ENCODE data around the gene ENTPD1.

Gene ENTPD1

DNA sequence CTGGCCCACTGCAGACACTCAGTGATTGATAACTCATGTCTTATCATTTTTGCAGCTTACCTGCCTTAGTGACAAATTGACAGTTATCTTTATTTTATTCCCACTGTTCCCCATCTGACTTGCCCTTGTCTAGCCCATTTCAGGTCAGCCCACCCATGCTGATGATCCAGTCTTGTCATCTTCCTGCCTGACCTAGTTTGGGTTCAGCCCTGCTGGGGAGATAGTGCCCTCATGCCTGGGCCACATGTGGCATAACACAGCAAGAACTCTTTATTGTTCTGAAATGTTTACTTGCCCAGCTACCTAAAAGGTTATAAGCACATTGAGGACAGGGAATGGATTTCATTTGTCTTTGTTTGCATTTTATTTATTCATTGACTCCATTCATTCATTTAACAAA lies 75.6 kb downstream of the ENTPD1 start:
- H3K4me2 ChIP-seq (ENCODE audit: low read length, poor library complexity, severe bottlenecking), result no peak overlapping the region
- no peak overlapping the region for H2BK15ac ChIP-seq (ENCODE audit: low read depth, poor library complexity, severe bottlenecking)
- no peak overlapping the region for H2AFZ ChIP-seq (ENCODE audit: low read depth, low read length)
- no peak overlapping the region for H3K23ac ChIP-seq (ENCODE audit: low read length in 2 of 2)
- no peak overlapping the region for H4K91ac ChIP-seq (ENCODE audit: low read length)
- no peak for DNase-seq
- H3K9me3 ChIP-seq (ENCODE audit: control insufficient read depth, low read length), result no peaks in the 10 kb centered on the region
- H3K4me1 ChIP-seq (ENCODE audit: control insufficient read depth, insufficient read depth, low read depth, low read length), result no peaks in the 10 kb centered on the region
- H3K9ac ChIP-seq (ENCODE audit: low read length), result no peak overlapping the region
- H3K4me3 ChIP-seq (ENCODE audit: insufficient read depth in 1 of 2, low read depth in 1 of 2, low read length in 2 of 2), result no peak overlapping the region
- peak overlapping the region; percentile 50 to 72 for H2BK12ac ChIP-seq (ENCODE audit: low read length in 2 of 2)
- H2BK120ac ChIP-seq (ENCODE audit: low read depth, low read length), result no peak overlapping the region
- no peak overlapping the region for H2BK5ac ChIP-seq (ENCODE audit: low read depth, low read length, poor library complexity, severe bottlenecking)
- H3K14ac ChIP-seq (ENCODE audit: low read length in 2 of 2), result no peak overlapping the region
- H2AK5ac ChIP-seq (ENCODE audit: low read length, severe bottlenecking), result no peak overlapping the region
- H3K18ac ChIP-seq (ENCODE audit: low read depth in 1 of 2, low read length in 2 of 2), result no peak overlapping the region
- H3K36me3 ChIP-seq (ENCODE audit: control insufficient read depth in 1 of 2, insufficient read depth in 2 of 2, low read depth in 1 of 2, low read length in 2 of 2), result no peaks in the 10 kb centered on the region
- no peak overlapping the region for H3K27ac ChIP-seq (ENCODE audit: low read length, poor library complexity, severe bottlenecking)
- no peaks in the 10 kb centered on the region for H3K79me1 ChIP-seq (replicated peaks; ENCODE audit: low read length, poor library complexity, severe bottlenecking)
- H4K8ac ChIP-seq (ENCODE audit: low read length), result peak overlapping the region; percentile 73
- no peak overlapping the region for H3K4ac ChIP-seq (ENCODE audit: low read depth in 1 of 2, low read length in 2 of 2)
- H3K27me3 ChIP-seq (ENCODE audit: control insufficient read depth in 1 of 2, insufficient read depth in 1 of 2, low read length in 2 of 2), result no peaks in the 10 kb centered on the region

DNA sequence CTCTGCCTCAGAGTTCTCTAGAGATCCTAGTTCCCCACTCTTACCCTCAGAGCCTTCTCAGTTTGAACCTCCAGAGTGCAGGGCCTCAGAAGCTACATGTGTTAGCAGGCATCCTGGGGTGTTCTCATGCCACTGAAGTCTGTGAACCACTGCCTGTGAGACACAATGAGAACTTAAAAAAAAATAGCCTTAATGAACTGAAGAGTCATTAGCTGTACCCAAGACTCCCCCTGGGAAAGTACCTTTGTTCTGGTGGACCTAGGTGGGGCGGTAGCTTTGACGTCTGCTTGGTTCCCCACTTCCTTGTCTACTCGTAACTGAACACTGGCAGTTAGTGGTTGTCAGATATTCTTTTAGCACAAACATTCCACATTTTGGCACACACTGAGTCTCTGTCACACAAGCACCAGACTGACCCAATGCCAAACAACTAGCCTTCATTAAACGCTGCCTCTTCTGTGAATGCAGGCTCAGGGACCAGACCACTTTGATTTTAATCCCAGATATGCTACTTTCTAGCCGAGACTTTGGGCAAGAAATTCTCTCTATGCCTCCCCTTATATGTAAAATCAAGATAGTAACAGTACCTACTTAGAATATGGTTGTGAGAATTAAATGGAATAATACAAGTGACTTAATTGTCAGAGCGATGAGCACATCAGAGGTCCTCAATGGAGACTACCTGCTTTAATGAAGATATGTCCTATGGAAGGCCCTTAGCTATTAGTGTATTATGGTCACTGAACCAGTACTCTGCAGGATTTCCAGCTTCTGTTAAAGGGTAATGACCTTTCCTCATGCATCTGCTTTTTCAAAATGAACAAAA lies 76.5 kb downstream of the ENTPD1 start:
- H3K18ac ChIP-seq (ENCODE audit: low read depth in 1 of 2, low read length in 2 of 2), result peak overlapping the region; percentile 69 to 92
- peak overlapping the region; percentile 27 for H4K8ac ChIP-seq (ENCODE audit: low read length)
- no peak overlapping the region for H2AFZ ChIP-seq (ENCODE audit: low read depth, low read length)
- no peak overlapping the region for H2AK5ac ChIP-seq (ENCODE audit: low read length, severe bottlenecking)
- H2BK5ac ChIP-seq (ENCODE audit: low read depth, low read length, poor library complexity, severe bottlenecking), result no peak overlapping the region
- no peak for DNase-seq
- H3K14ac ChIP-seq (ENCODE audit: low read length in 2 of 2), result no peak overlapping the region
- no peaks in the 10 kb centered on the region for H3K27me3 ChIP-seq (ENCODE audit: control insufficient read depth in 1 of 2, insufficient read depth in 1 of 2, low read length in 2 of 2)
- no peaks in the 10 kb centered on the region for H3K36me3 ChIP-seq (ENCODE audit: control insufficient read depth in 1 of 2, insufficient read depth in 2 of 2, low read depth in 1 of 2, low read length in 2 of 2)
- peak overlapping the region; percentile 73 for H2BK15ac ChIP-seq (ENCODE audit: low read depth, poor library complexity, severe bottlenecking)
- whole genome bisulfite sequencing, result 80% methylated on average over 5 of the region's 6 CpGs
- H3K4me2 ChIP-seq (ENCODE audit: low read length, poor library complexity, severe bottlenecking), result no peak overlapping the region
- H3K4me1 ChIP-seq (ENCODE audit: control insufficient read depth, insufficient read depth, low read depth, low read length), result no peaks in the 10 kb centered on the region
- H3K27ac ChIP-seq (ENCODE audit: low read length, poor library complexity, severe bottlenecking), result no peak overlapping the region
- H3K4me3 ChIP-seq (ENCODE audit: insufficient read depth in 1 of 2, low read depth in 1 of 2, low read length in 2 of 2), result no peak overlapping the region
- no peak overlapping the region for H3K9ac ChIP-seq (ENCODE audit: low read length)
- H2BK120ac ChIP-seq (ENCODE audit: low read depth, low read length), result peak overlapping the region; percentile 77
- peak overlapping the region; percentile 38 to 93 for H2BK12ac ChIP-seq (ENCODE audit: low read length in 2 of 2)
- no peaks in the 10 kb centered on the region for H3K9me3 ChIP-seq (ENCODE audit: control insufficient read depth, low read length)
- H3K4ac ChIP-seq (ENCODE audit: low read depth in 1 of 2, low read length in 2 of 2), result peak overlapping the region; percentile 35 to 83
- H3K79me1 ChIP-seq (replicated peaks; ENCODE audit: low read length, poor library complexity, severe bottlenecking), result no peaks in the 10 kb centered on the region
- no peak overlapping the region for H3K23ac ChIP-seq (ENCODE audit: low read length in 2 of 2)
- peak overlapping the region; percentile 72 for H4K91ac ChIP-seq (ENCODE audit: low read length)

DNA sequence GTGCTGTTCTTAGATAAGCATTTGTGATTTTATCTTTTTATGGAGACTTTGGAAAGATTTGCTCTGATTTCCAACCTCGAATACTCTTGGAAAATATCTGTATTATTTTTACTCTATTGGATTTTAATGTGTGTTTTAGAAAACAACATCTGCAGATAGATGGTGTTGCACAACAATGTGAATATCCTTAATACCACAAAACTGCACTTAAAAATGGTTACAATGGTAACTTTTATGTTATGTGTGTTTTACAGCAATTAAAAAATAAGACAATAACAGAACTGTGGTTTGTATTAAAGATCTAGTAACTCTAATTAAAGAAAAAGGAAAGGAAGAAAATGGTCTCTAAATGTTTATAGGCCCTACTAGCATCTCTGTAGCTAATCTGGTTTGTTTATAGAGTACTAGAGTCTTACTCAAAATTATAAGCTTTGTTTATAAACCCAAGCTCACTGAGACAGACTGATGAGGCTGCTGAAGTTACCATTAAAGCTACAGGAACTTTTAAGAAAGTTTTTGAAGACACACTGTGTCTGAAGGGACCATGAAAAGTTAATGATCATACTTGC lies 77.2 kb downstream of the ENTPD1 start:
- Histone ChIP-seq H3K18ac (ENCODE audit: low read depth in 1 of 2, low read length in 2 of 2) (no peak overlapping the region), H3K9me3 (ENCODE audit: control insufficient read depth, low read length) (no peaks in the 10 kb centered on the region), H3K27me3 (ENCODE audit: control insufficient read depth in 1 of 2, insufficient read depth in 1 of 2, low read length in 2 of 2) (no peaks in the 10 kb centered on the region), H3K4me1 (ENCODE audit: control insufficient read depth, insufficient read depth, low read depth, low read length) (no peaks in the 10 kb centered on the region), H3K36me3 (ENCODE audit: control insufficient read depth in 1 of 2, insufficient read depth in 2 of 2, low read depth in 1 of 2, low read length in 2 of 2) (no peaks in the 10 kb centered on the region), H3K4ac (ENCODE audit: low read depth in 1 of 2, low read length in 2 of 2) (no peak overlapping the region), H2BK5ac (ENCODE audit: low read depth, low read length, poor library complexity, severe bottlenecking) (no peak overlapping the region), H4K8ac (ENCODE audit: low read length) (no peak overlapping the region), H2BK15ac (ENCODE audit: low read depth, poor library complexity, severe bottlenecking) (no peak overlapping the region), H3K23ac (ENCODE audit: low read length in 2 of 2) (no peak overlapping the region), H4K91ac (ENCODE audit: low read length) (no peak overlapping the region), H3K4me2 (ENCODE audit: low read length, poor library complexity, severe bottlenecking) (no peak overlapping the region), H3K4me3 (ENCODE audit: insufficient read depth in 1 of 2, low read depth in 1 of 2, low read length in 2 of 2) (no peak overlapping the region), H2AFZ (ENCODE audit: low read depth, low read length) (no peak overlapping the region), H2BK120ac (ENCODE audit: low read depth, low read length) (no peak overlapping the region), H2AK5ac (ENCODE audit: low read length, severe bottlenecking) (no peak overlapping the region), H2BK12ac (ENCODE audit: low read length in 2 of 2) (no peak overlapping the region), H3K79me1 (replicated peaks; ENCODE audit: low read length, poor library complexity, severe bottlenecking) (no peaks in the 10 kb centered on the region), H3K27ac (ENCODE audit: low read length, poor library complexity, severe bottlenecking) (no peak overlapping the region), H3K14ac (ENCODE audit: low read length in 2 of 2) (no peak overlapping the region), H3K9ac (ENCODE audit: low read length) (no peak overlapping the region)
- peak; percentile 69 for DNase-seq
- no CpG with 5 or more reads among the region's 1 CpG for WGBS

DNA sequence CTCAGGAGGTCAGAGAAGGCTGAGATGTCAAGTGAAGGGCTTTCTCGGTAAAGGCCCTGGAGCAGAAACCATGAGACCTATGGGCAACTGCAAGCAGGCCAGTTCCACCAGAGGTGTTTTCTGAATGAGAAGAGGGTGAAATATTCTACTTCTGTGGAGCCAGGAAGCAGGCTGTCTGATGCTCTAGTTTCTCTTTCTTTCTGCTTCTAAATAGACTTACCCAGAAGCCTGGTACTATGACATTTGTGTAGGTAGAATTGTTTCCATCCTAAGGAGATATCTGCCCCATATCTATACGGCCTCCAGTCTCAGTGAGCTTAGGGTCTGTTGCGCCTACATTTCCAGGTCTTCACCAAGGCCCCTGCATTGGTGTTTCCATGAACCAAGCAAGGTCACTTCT lies 78.4 kb downstream of the ENTPD1 start:
- H2BK5ac ChIP-seq (ENCODE audit: low read depth, low read length, poor library complexity, severe bottlenecking), result no peak overlapping the region
- no peak overlapping the region for H3K4me3 ChIP-seq (ENCODE audit: insufficient read depth in 1 of 2, low read depth in 1 of 2, low read length in 2 of 2)
- no peak overlapping the region for H3K4me2 ChIP-seq (ENCODE audit: low read length, poor library complexity, severe bottlenecking)
- no peak overlapping the region for H2AK5ac ChIP-seq (ENCODE audit: low read length, severe bottlenecking)
- no peak overlapping the region for H4K91ac ChIP-seq (ENCODE audit: low read length)
- WGBS, result 100% methylated on average over 3 of the region's 3 CpGs
- no peak overlapping the region for H2AFZ ChIP-seq (ENCODE audit: low read depth, low read length)
- H3K79me1 ChIP-seq (replicated peaks; ENCODE audit: low read length, poor library complexity, severe bottlenecking), result no peaks in the 10 kb centered on the region
- no peak overlapping the region for H4K8ac ChIP-seq (ENCODE audit: low read length)
- no peaks in the 10 kb centered on the region for H3K27me3 ChIP-seq (ENCODE audit: control insufficient read depth in 1 of 2, insufficient read depth in 1 of 2, low read length in 2 of 2)
- no peak for DNase-seq
- no peak overlapping the region for H3K27ac ChIP-seq (ENCODE audit: low read length, poor library complexity, severe bottlenecking)
- no peak overlapping the region for H3K14ac ChIP-seq (ENCODE audit: low read length in 2 of 2)
- no peaks in the 10 kb centered on the region for H3K4me1 ChIP-seq (ENCODE audit: control insufficient read depth, insufficient read depth, low read depth, low read length)
- H3K4ac ChIP-seq (ENCODE audit: low read depth in 1 of 2, low read length in 2 of 2), result peak overlapping the region in 1 of 2 experiments; percentile 65
- H3K9me3 ChIP-seq (ENCODE audit: control insufficient read depth, low read length), result no peaks in the 10 kb centered on the region
- H2BK120ac ChIP-seq (ENCODE audit: low read depth, low read length), result no peak overlapping the region
- peak overlapping the region in 1 of 2 experiments; percentile 3 for H3K18ac ChIP-seq (ENCODE audit: low read depth in 1 of 2, low read length in 2 of 2)
- no peaks in the 10 kb centered on the region for H3K36me3 ChIP-seq (ENCODE audit: control insufficient read depth in 1 of 2, insufficient read depth in 2 of 2, low read depth in 1 of 2, low read length in 2 of 2)
- no peak overlapping the region for H2BK15ac ChIP-seq (ENCODE audit: low read depth, poor library complexity, severe bottlenecking)
- no peak overlapping the region for H3K9ac ChIP-seq (ENCODE audit: low read length)
- peak overlapping the region in 1 of 2 experiments; percentile 47 for H2BK12ac ChIP-seq (ENCODE audit: low read length in 2 of 2)
- no peak overlapping the region for H3K23ac ChIP-seq (ENCODE audit: low read length in 2 of 2)

Data from mesenchymal stem cell (in vitro differentiated cells and primary cell).